Endothelial cell of umbilical vein (primary cell): ENCODE results near the gene IFITM5. TPM values are rescaled to one million over a fixed set of nuclear protein-coding genes. Genes with fewer than 3 reads are reported as not detected.

Source experiments
- BruUV-seq: library from RNA; stranded (reverse); fragments of 400-500 nt; replicated peaks from 2 replicates; lab custom pipeline; 2021; lab: Mats Ljungman, UMichigan
- CTCF ChIA-PET: fragments of 300-600, 350-600 bp; sonication (Branson Sonifier 250); formaldehyde crosslinking; loops from one replicate; lab custom pipeline; 2021; ENCODE audit warnings: antibody characterized with exemption, inconsistent platforms; lab: Charles Lee
- POLR2A ChIA-PET: fragments of 300-600, 350-600 bp; sonication (Branson Sonifier 250); formaldehyde crosslinking; loops from one replicate; lab custom pipeline; 2021; ENCODE audit warnings: antibody characterized with exemption, inconsistent platforms; lab: Charles Lee
- DNase-seq: peaks from one replicate; pipeline ENCODE4 v3.0.0-alpha.2; 2011; ENCODE audit warnings: low read depth, low spot score
- FAIRE-seq: peaks from 2 replicates; lab custom pipeline; 2011; peaks lifted over from hg19 to GRCh38; lab: Jason Lieb, UNC
- H2AFZ ChIP-seq: 2 replicates; pipeline ENCODE4 v1.6.0; 2012; ENCODE audit warnings: low read depth, low read length, control low read depth, inconsistent platforms
- H3K27ac ChIP-seq: 2 replicates; pipeline ENCODE4 v1.5.1; 2011; ENCODE audit warnings: low read depth, mild to moderate bottlenecking, control low read depth, low read length, moderate library complexity; ENCODE audit not compliant: insufficient read depth
- H3K27me3 ChIP-seq, 2 experiments: 2 replicates each; pipeline versions ENCODE4 v1.6.0 to v1.6.1; 2011; ENCODE audit warnings: low read length in 2 of 2, mixed read lengths in 1 of 2; ENCODE audit not compliant: control insufficient read depth in 2 of 2, insufficient read depth in 2 of 2
- H3K36me3 ChIP-seq, 2 experiments: 2 replicates in 1 of 2; 3 replicates in 1 of 2; pipeline ENCODE4 v1.5.1; 2011; ENCODE audit warnings: low read length in 2 of 2, mild to moderate bottlenecking in 1 of 2, moderate library complexity in 1 of 2; ENCODE audit not compliant: control insufficient read depth in 2 of 2, insufficient read depth in 2 of 2; ENCODE audit errors: extremely low read depth in 1 of 2
- H3K4me1 ChIP-seq: 3 replicates; pipeline ENCODE4 v1.5.1; 2011; ENCODE audit warnings: mild to moderate bottlenecking, low read length; ENCODE audit not compliant: control insufficient read depth, insufficient read depth; ENCODE audit errors: extremely low read depth
- H3K4me2 ChIP-seq: 2 replicates; pipeline ENCODE4 v1.6.1; 2011; ENCODE audit warnings: low read length, control low read depth, mixed read lengths; ENCODE audit not compliant: insufficient read depth
- H3K4me3 ChIP-seq, 3 experiments: fragments of 200-600 bp in 1 of 3; sonication (generic), shearing (Covaris generic) in 1 of 3; replicated peaks in 1 of 3; 2 replicates each; pipeline ENCODE4 v1.5.1; 2011 to 2016; ENCODE audit warnings: control low read depth in 3 of 3, low read length in 3 of 3, mild to moderate bottlenecking in 2 of 3, inconsistent platforms in 1 of 3, low read depth in 1 of 3, moderate library complexity in 1 of 3; ENCODE audit not compliant: insufficient read depth in 1 of 3
- H3K79me2 ChIP-seq: 2 replicates; pipeline ENCODE4 v1.6.0; 2012; ENCODE audit warnings: low read length, inconsistent platforms; ENCODE audit not compliant: control insufficient read depth, insufficient read depth
- H3K9ac ChIP-seq: replicated peaks from 2 replicates; pipeline ENCODE3; 2011; ENCODE audit warnings: low read length, control low read depth; ENCODE audit not compliant: insufficient read depth; ENCODE audit errors: extremely low read depth
- H3K9me1 ChIP-seq: replicated peaks from 3 replicates; pipeline ENCODE4 v1.6.0; 2011; ENCODE audit warnings: mild to moderate bottlenecking, low read length; ENCODE audit not compliant: control insufficient read depth, insufficient read depth; ENCODE audit errors: extremely low read depth
- H3K9me3 ChIP-seq: replicated peaks from 2 replicates; pipeline ENCODE4 v1.5.1; 2012; ENCODE audit warnings: low read length, inconsistent platforms; ENCODE audit not compliant: control insufficient read depth, insufficient read depth
- H4K20me1 ChIP-seq: replicated peaks from 2 replicates; pipeline ENCODE3; 2011; ENCODE audit warnings: mild to moderate bottlenecking, low read length; ENCODE audit not compliant: control insufficient read depth, insufficient read depth; ENCODE audit errors: extremely low read depth
- CTCF ChIP-seq, 2 donors: IDR thresholded peaks; 1 replicate in 1 of 2; 2 replicates in 1 of 2; pipeline ENCODE4 v1.5.1; 2011; ENCODE audit warnings: low read length in 2 of 2, mild to moderate bottlenecking in 2 of 2, moderate library complexity in 2 of 2, control low read depth in 1 of 2, inconsistent platforms in 1 of 2, low read depth in 1 of 2; ENCODE audit not compliant: insufficient read depth in 1 of 2; ENCODE audit errors: extremely low read depth in 1 of 2
- EZH2 ChIP-seq: IDR thresholded peaks from 2 replicates; pipeline ENCODE4 v1.6.1; 2012; ENCODE audit warnings: borderline replicate concordance, low read depth, mild to moderate bottlenecking, moderate library complexity, low read length, inconsistent platforms; ENCODE audit not compliant: severe bottlenecking
- FOS ChIP-seq: IDR thresholded peaks from 2 replicates; pipeline ENCODE4 v1.6.1; 2011; ENCODE audit warnings: mild to moderate bottlenecking, low read length, moderate library complexity, borderline replicate concordance; ENCODE audit not compliant: insufficient read depth
- GATA2 ChIP-seq: IDR thresholded peaks from 2 replicates; pipeline ENCODE4 v1.7.0; 2011; ENCODE audit warnings: low read depth, mild to moderate bottlenecking, moderate library complexity, mixed read lengths, low read length; ENCODE audit not compliant: insufficient read length, insufficient read depth
- MYC ChIP-seq: IDR thresholded peaks from one replicate; pipeline ENCODE4 v1.6.1; 2011; ENCODE audit warnings: mild to moderate bottlenecking, low read depth, low read length
- POLR2A ChIP-seq: IDR thresholded peaks from 2 replicates; pipeline ENCODE4 v1.6.1; 2012; ENCODE audit warnings: low read depth, mild to moderate bottlenecking, control low read depth, low read length
- POLR2AphosphoS5 ChIP-seq: IDR thresholded peaks from 2 replicates; pipeline ENCODE4 v1.6.1; 2012; ENCODE audit warnings: low read depth, mild to moderate bottlenecking, control low read depth, low read length, moderate library complexity; ENCODE audit not compliant: insufficient read depth
- dilution Hi-C: fragments of 300-500 bp; cut with MboI; formaldehyde crosslinking; loops from one replicate; pipeline ENCODE4 v1.15.0; 2019; ENCODE audit warnings: low sequenced_read_pairs; ENCODE audit not compliant: extremely low pct_ligation_motif_present
- intact Hi-C: fragments of 100-400 bp; cut with micrococcal nuclease; formaldehyde crosslinking; loops from one replicate; pipeline ENCODE4 v1.10.0; 2022
- polyA plus RNA-seq, 4 experiments: library from polyadenylated mRNA; depleted of rRNA in 3 of 4; stranded (reverse) in 3 of 4; unstranded in 1 of 4; fragments of >200 nt; gene quantifications; 2 replicates each; pipeline versions ENCODE4 v1.2.1 to v1.2.3, GENCODE V29; 2011 to 2012; ENCODE audit warnings: missing spikeins in 1 of 4
- total RNA-seq: library from RNA; stranded (reverse); gene quantifications from 2 replicates; pipeline ENCODE4 v1.2.3, GENCODE V29; 2021
- TF ChIP-seq, protein P1 (sequence below): IDR thresholded peaks from 2 replicates; pipeline ENCODE4 v1.6.1; 2011; ENCODE audit not compliant: insufficient read depth, insufficient read length

IFITM5 gene
- total and polyA plus RNA-seq, 2 donors (not counting 3 experiments of a cell fraction or from before 2014, with no cell fraction given), result not detected

DNA sequence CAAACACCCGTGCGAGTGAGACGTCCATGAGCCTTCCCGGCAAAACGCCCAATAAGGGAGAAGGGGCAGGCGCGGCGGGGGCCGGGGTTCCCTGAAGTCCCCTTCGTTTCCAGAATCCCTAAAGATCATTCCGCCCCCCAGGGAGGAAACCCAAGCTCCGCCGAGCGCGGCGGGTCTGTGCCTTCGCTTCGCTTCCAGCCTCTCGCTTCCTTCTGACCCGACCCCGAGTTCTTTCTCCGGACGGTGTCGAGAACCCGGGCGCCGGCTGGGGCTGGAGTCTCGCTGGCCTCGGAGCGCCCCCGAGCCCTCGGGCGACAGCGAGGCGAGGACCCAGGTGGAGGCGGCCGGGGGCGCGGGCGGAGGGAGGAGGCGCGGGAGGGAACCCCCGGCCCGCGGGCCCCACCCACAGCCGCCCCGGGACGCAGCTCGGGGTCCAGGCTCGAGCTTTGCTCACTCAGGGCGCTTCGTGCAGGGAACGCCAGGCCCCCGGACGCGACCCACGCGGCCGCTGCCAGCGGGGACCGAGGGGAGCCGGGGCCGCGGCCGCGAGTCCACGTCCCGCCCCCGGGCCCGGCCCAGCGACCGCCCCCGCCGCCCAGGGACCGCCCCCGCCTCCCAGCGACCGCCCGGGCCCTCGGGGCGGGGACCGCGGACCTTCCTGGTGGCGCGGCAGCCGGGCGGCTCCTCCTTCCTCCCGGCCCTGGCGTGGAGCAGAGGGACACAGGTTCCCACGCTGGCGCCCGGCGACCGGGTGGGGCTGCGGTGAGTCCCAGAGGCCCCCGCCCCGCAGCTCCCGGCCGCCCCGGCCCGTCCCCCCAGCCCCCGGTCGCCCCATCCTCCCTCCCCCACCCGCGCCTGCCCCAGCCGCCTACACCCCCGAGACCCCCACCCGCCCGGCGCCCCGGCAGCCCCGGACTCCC, 10.6 kb downstream of the IFITM5 start, which contains the start of gene PGGHG:
Gene PGGHG, plus strand, starts transcription at position 649 of the 920 bp plus-strand sequence. CDS start 691 bp downstream, outside the sequence.
- Histone ChIP-seq H3K27me3 (peaks cover 8% of the 10 kb centered on the region in 2 experiments), H3K9ac (no peak within 1 kb of the TSS), H2AFZ (peak within 1 kb of the TSS; percentile 83), H3K4me3 (peak within 1 kb of the TSS; percentile 4 to 58 (median 7)), H3K4me1 (peaks cover 3% of the 10 kb centered on the region), H3K27ac (no peak within 1 kb of the TSS), H3K9me3 (no peaks in the 10 kb centered on the region), H4K20me1 (no peaks in the 10 kb centered on the region), H3K4me2 (peak within 1 kb of the TSS; percentile 11), H3K79me2 (no peaks in the 10 kb centered on the region), H3K36me3 (peaks cover 0 to 5% of the 10 kb centered on the region in 2 experiments), H3K9me1 (no peaks in the 10 kb centered on the region)
- TF ChIP-seq POLR2A (peak; percentile 24), POLR2AphosphoS5 (peak; percentile 45), EZH2 (no peak)
- ChIA-PET POLR2A (no interaction called here), CTCF (interaction anchor here (1.5 to 2.2 kb wide), 2 partner anchors 17 to 38 kb away, joined by 3 to 11 read pairs; no protein-coding TSS in a partner anchor)
- no TSS peak for BruUV-seq
- dilution Hi-C loops (no loop called here), intact Hi-C loops (no loop called here)
- no peak for FAIRE-seq
- no peak for DNase-seq

DNA sequence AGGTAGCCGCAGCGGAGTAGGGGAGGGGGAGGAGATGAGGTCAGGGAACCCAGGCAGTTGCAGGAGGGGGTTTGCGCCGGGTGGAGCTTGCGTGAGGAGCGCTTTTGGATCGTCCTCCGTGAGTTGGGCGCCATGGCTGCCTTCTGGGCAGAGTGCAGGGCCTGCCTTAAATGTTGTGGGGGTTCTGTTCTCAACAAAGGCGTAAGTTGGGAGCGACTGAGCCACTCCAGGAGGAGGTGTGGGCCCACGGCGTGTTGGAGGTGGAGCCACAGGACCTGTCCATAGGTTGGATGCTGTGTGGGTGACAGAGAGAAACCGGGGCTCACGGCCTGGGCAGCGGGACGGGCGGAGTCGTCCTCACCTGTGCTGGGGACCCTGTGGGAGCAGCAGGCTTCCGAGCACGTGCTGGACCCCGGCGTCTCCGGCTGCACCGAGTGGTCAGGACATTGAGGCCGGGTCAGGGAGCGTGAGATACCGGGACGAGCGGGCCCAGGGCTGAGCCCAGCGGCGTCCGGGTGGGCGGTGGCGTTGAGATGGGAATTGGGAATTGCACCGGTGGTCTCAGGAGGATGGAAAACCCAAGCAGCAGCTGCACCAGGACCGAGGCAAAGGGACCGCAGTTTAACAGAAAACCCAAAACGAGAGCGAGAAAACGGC, 11.4 kb downstream of the IFITM5 start:
- H3K36me3 ChIP-seq, result peaks cover 0 to 1% of the 10 kb centered on the region in 2 experiments
- ChIA-PET POLR2A (no interaction called here), CTCF (interaction anchor here (1.5 kb wide), 1 partner anchor 37 kb away, joined by 3 read pairs; no protein-coding TSS in a partner anchor)
- no peaks in the 10 kb centered on the region for H4K20me1 ChIP-seq
- H2AFZ ChIP-seq, result peak overlapping the region; percentile 83
- H3K27me3 ChIP-seq, result peaks cover 8 to 10% of the 10 kb centered on the region in 2 experiments
- BruUV-seq, result no TSS peak
- FAIRE-seq, result no peak
- H3K9ac ChIP-seq, result no peak overlapping the region
- no peaks in the 10 kb centered on the region for H3K9me3 ChIP-seq
- dilution Hi-C loops, result no loop called here
- H3K4me2 ChIP-seq, result peak overlapping the region; percentile 11
- DNase-seq, result no peak
- H3K4me1 ChIP-seq, result peaks cover 3% of the 10 kb centered on the region
- H3K27ac ChIP-seq, result no peak overlapping the region
- intact Hi-C loops, result no loop called here
- TF ChIP-seq CTCF (IDR thresholded peaks at IDR 0.05; ENCODE audit: extremely low read depth in 1 of 2, insufficient read depth in 1 of 2, low read depth in 1 of 2, low read length in 2 of 2) (no peak), POLR2AphosphoS5 (no peak), POLR2A (no peak), FOS (no peak), GATA2 (no peak), EZH2 (no peak), MYC (no peak)
- TF ChIP-seq, protein P1, sequence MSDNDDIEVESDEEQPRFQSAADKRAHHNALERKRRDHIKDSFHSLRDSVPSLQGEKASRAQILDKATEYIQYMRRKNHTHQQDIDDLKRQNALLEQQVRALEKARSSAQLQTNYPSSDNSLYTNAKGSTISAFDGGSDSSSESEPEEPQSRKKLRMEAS, result no peak
- peak overlapping the region; percentile 4 to 58 (median 7) for H3K4me3 ChIP-seq
- no peaks in the 10 kb centered on the region for H3K79me2 ChIP-seq
- H3K9me1 ChIP-seq, result no peaks in the 10 kb centered on the region
